ENCODE data around the gene ZBTB7C.

- no peak for TF ChIP-seq SUZ12 (IDR thresholded peaks at IDR 0.05; ENCODE audit: extremely low read depth, insufficient read depth, insufficient read length)
- no peak for TF ChIP-seq ZNF274 (IDR thresholded peaks at IDR 0.05; ENCODE audit: low read depth, low read length)
Observed at GRCh38 chr18:48215876-48216638, 193.1 kb downstream of the ZBTB7C start.

Data from NT2/D1 (cell line).